K562 (cell line): ENCODE measurements around the gene GGPS1. TPM values are rescaled to one million over a fixed set of nuclear protein-coding genes. Genes with fewer than 3 reads are reported as not detected.
A peak's percentile ranks its signal among the peaks of the same experiment; 100 is the strongest.

Experiments
- ATAC-seq: fragments of 200-7000 bp; cut with Tn5 transposase; 3 replicates; pipeline ENCODE4 v1.9.1; 2020; ENCODE audit warnings: moderate library complexity
- BruUV-seq: library from RNA; stranded (reverse); fragments of 400-500 nt; replicated peaks from 2 replicates; lab custom pipeline; 2021; lab: Mats Ljungman, UMichigan
- CTCF ChIA-PET: fragments of 300-600 bp; formaldehyde crosslinking; extraction: SDS; loops from one replicate; lab custom pipeline; 2021; ENCODE audit warnings: low intra/inter-chr PET ratio; lab: Yijun Ruan, JAX
- POLR2A ChIA-PET: fragments of 300-600, 350-650 bp; sonication (Branson Sonifier 250); formaldehyde crosslinking; extraction: SDS; loops from one replicate; lab custom pipeline; 2021; ENCODE audit warnings: antibody characterized with exemption, inconsistent platforms; lab: Yijun Ruan, JAX
- DNase-seq, 4 experiments: peaks; one replicate each; pipeline versions ENCODE4 v3.0.0 to v3.0.0-alpha.2; 2011 to 2018; ENCODE audit warnings: low spot score in 3 of 4, mixed read lengths in 3 of 4; ENCODE audit errors: extremely low read depth in 1 of 4
- FAIRE-seq: peaks from 2 replicates; lab custom pipeline; 2011; peaks lifted over from hg19 to GRCh38; lab: Jason Lieb, UNC
- H2AFZ ChIP-seq: 2 replicates; pipeline ENCODE4 v1.6.0; 2011; ENCODE audit warnings: low read depth, low read length, control low read depth, inconsistent platforms
- H3K27ac ChIP-seq: fragments of 200-600 bp; 3 replicates; pipeline ENCODE4 v1.8.0; 2011; ENCODE audit warnings: low read depth, mild to moderate bottlenecking, control low read depth, inconsistent platforms, low read length, moderate library complexity, mixed read lengths; ENCODE audit errors: extremely low read depth
- H3K27me3 ChIP-seq, 2 experiments: fragments of 300-600 bp in 1 of 2; 2 replicates in 1 of 2; 3 replicates in 1 of 2; pipeline versions ENCODE4 v1.6.0 to v1.8.0; 2011; ENCODE audit warnings: inconsistent platforms in 2 of 2, low read length in 2 of 2, mild to moderate bottlenecking in 1 of 2, mixed read lengths in 1 of 2, moderate library complexity in 1 of 2; ENCODE audit not compliant: control insufficient read depth in 2 of 2, insufficient read depth in 2 of 2
- H3K36me3 ChIP-seq: fragments of 300-600 bp; 3 replicates; pipeline ENCODE4 v1.8.0; 2011; ENCODE audit warnings: mild to moderate bottlenecking, low read length, inconsistent platforms; ENCODE audit not compliant: control insufficient read depth, insufficient read depth
- H3K4me1 ChIP-seq, 2 experiments: fragments of 200-600 bp in 1 of 2; replicated peaks in 1 of 2; 2 replicates in 1 of 2; 3 replicates in 1 of 2; pipeline versions ENCODE4 v1.5.1 to v1.8.0; 2011; ENCODE audit warnings: inconsistent platforms in 2 of 2, low read length in 2 of 2, mild to moderate bottlenecking in 1 of 2, mixed read lengths in 1 of 2, moderate library complexity in 1 of 2; ENCODE audit not compliant: control insufficient read depth in 2 of 2, insufficient read depth in 2 of 2
- H3K4me2 ChIP-seq: 2 replicates; pipeline ENCODE4 v1.6.1; 2011; ENCODE audit warnings: low read length, control low read depth, inconsistent platforms, mixed read lengths; ENCODE audit not compliant: insufficient read depth
- H3K4me3 ChIP-seq: fragments of 200-600 bp; sonication (generic), shearing (Covaris generic); 2 replicates; pipeline ENCODE4 v1.5.1; 2016; ENCODE audit warnings: control low read depth, inconsistent platforms
- H3K79me2 ChIP-seq: fragments of 200-600 bp; 3 replicates; pipeline ENCODE4 v1.8.0; 2011; ENCODE audit warnings: low read length, inconsistent platforms; ENCODE audit not compliant: control insufficient read depth, insufficient read depth
- H3K9ac ChIP-seq, 2 experiments: 2 replicates each; pipeline versions ENCODE4 v1.6.0 to v1.6.1; 2011; ENCODE audit warnings: low read depth in 2 of 2, low read length in 2 of 2, control low read depth in 1 of 2, inconsistent platforms in 1 of 2, mild to moderate bottlenecking in 1 of 2, mixed read lengths in 1 of 2; ENCODE audit not compliant: insufficient read depth in 1 of 2
- H3K9me1 ChIP-seq: one replicate; pipeline ENCODE4 v1.6.0; 2011; ENCODE audit warnings: inconsistent platforms, mild to moderate bottlenecking, low read length, moderate library complexity; ENCODE audit not compliant: control insufficient read depth, insufficient read depth
- H3K9me3 ChIP-seq: replicated peaks from 2 replicates; pipeline ENCODE4 v1.5.1; 2011; ENCODE audit warnings: low read depth, low read length, inconsistent platforms; ENCODE audit not compliant: control insufficient read depth, insufficient read depth
- H4K20me1 ChIP-seq: replicated peaks from 2 replicates; pipeline ENCODE4 v1.6.1; 2011; ENCODE audit warnings: low read length, inconsistent platforms, mixed read lengths; ENCODE audit not compliant: control insufficient read depth, insufficient read depth
- NBN ChIP-seq: fragments of 450-650 bp; IDR thresholded peaks from 2 replicates; pipeline ENCODE4 v1.6.1; 2016; ENCODE audit warnings: low read depth, mild to moderate bottlenecking
- PKNOX1 ChIP-seq: fragments of 450-650 bp; IDR thresholded peaks from 2 replicates; pipeline ENCODE4 v1.6.1; 2016
- ZNF121 ChIP-seq: sonication (generic); formaldehyde crosslinking; conservative IDR thresholded peaks from 2 replicates; pipeline ENCODE4 v1.8.0; 2022; ENCODE audit warnings: missing genetic modification reagents
- WGBS: fragments of 100-300 bp; shearing (Covaris generic); methylation state at CpG from one replicate; pipeline ENCODE4 v1.1.6; 2016; ENCODE audit warnings: low coverage, mixed read lengths; ENCODE audit not compliant: insufficient coverage; ENCODE audit errors: missing lambda C conversion rate; 5-methylcytosine and 5-hydroxymethylcytosine counted together
- in situ Hi-C: fragments of 300-500 bp; cut with MboI; formaldehyde crosslinking; loops from 4 replicates; pipeline ENCODE4 v1.15.0; 2018; ENCODE audit warnings: inconsistent platforms, mixed read lengths
- intact Hi-C: fragments of 100-400 bp; cut with micrococcal nuclease; formaldehyde crosslinking; loops from 2 replicates; pipeline ENCODE4 v1.14.2; 2022
- polyA plus RNA-seq, 8 experiments: library from polyadenylated mRNA; depleted of rRNA in 4 of 8; stranded (reverse) in 5 of 8; unstranded in 3 of 8; fragments of >200 nt; fragmentation: Nextera tagmentation in 2 of 8; fragmentation: Illumina TruSeq in 1 of 8; extraction: Ambion mirVana in 2 of 8; extraction: Trizol in 1 of 8; gene quantifications; 2 replicates each; pipeline versions ENCODE4 v1.2.1 to v1.2.3, GENCODE V29; 2011 to 2014; ENCODE audit warnings: inconsistent platforms in 1 of 8, missing spikeins in 1 of 8
- total RNA-seq, 7 experiments: library from RNA; depleted of rRNA in 6 of 7; stranded (reverse); fragments of >200 nt in 6 of 7; fragmentation: Illumina TruSeq in 2 of 7; extraction: Trizol in 2 of 7; gene quantifications; 2 replicates each; pipeline versions ENCODE4 v1.2.1 to v1.2.3, GENCODE V29; 2011 to 2021; ENCODE audit warnings: low replicate concordance in 1 of 7

Gene GGPS1
- total and polyA plus RNA-seq, 9 of the 15 experiments (the other 6 are each of a cell fraction or from before 2014, with no cell fraction given), result 18.8 to 104 (median 56.3) TPM

GRCh38 chr1:235290740-235291502 is 37.4 kb upstream of the GGPS1 start:
- ChIA-PET POLR2A (interaction anchor here (0.6 to 1.9 kb wide), 4 partner anchors 10 to 24 kb away, joined by 3 to 5 read pairs (median 4); no protein-coding TSS in a partner anchor), CTCF (no interaction called here)
- no TSS peak for BruUV-seq
- H3K27me3 ChIP-seq, result no peaks in the 10 kb centered on the region
- intact Hi-C loops (no loop called here), in situ Hi-C loops (no loop called here)
- H4K20me1 ChIP-seq, result peaks cover 26% of the 10 kb centered on the region; the same call in 1 of the 2 replicates
- DNase-seq (no peak), ATAC-seq (peak; percentile 25), FAIRE-seq (no peak)
- TF ChIP-seq ZNF121 (CRISPR knock-in tag) (0 out of 2 replicates have a peak, but pooled peaks have one; percentile 21), PKNOX1 (peak; percentile 4; the same call in 1 of the 2 replicates), NBN (no peak)
- no peak overlapping the region for H3K4me3 ChIP-seq
- no peak overlapping the region for H2AFZ ChIP-seq
- H3K27ac ChIP-seq, result peak overlapping the region; percentile 27; the same call in 1 of the 3 replicates
- H3K9me1 ChIP-seq, result peaks cover 3% of the 10 kb centered on the region
- no peak overlapping the region for H3K4me2 ChIP-seq
- no peaks in the 10 kb centered on the region for H3K9me3 ChIP-seq
- no peaks in the 10 kb centered on the region for H3K36me3 ChIP-seq
- peaks cover 16 to 32% of the 10 kb centered on the region in 2 experiments for H3K4me1 ChIP-seq
- 85% methylated on average over 12 of the region's 12 CpGs for WGBS
- peaks cover 98% of the 10 kb centered on the region for H3K79me2 ChIP-seq
- no peak overlapping the region for H3K9ac ChIP-seq
